Breast epithelium (tissue), 3 donors: ENCODE measurements around the gene OR10K2.

Experiments
- CTCF ChIP-seq, 3 donors: fragments of 450-650 bp; IDR thresholded peaks; one replicate each; pipeline ENCODE4 v1.5.1; 2016 to 2017; ENCODE audit warnings: antibody characterized with exemption in 3 of 3, mild to moderate bottlenecking in 3 of 3, moderate library complexity in 3 of 3
- POLR2A ChIP-seq: fragments of 450-650 bp; IDR thresholded peaks from one replicate; pipeline ENCODE4 v1.6.1; 2016; ENCODE audit warnings: antibody characterized with exemption, mild to moderate bottlenecking, moderate library complexity
- POLR2AphosphoS5 ChIP-seq, 3 donors: sonication (generic); formaldehyde crosslinking; IDR thresholded peaks; one replicate each; pipeline ENCODE4 v1.6.1; 2017; ENCODE audit warnings: antibody characterized with exemption in 3 of 3

GRCh38 chr1:158417586-158417985 lies 8.5 kb downstream of the OR10K2 start:
- TF ChIP-seq CTCF (IDR thresholded peaks at IDR 0.05) (no peak), POLR2AphosphoS5 (IDR thresholded peaks at IDR 0.05) (no peak), POLR2A (no peak)
